NCI-H2029 (cell line): ENCODE results near the gene MPPE1.
"Not testable (repeated sequence)": the region's sequence is repeated elsewhere in the genome, so short reads cannot be mapped to it uniquely, and the experiment has no call there.

Source experiments
- DNase-seq: peaks from one replicate; lab custom pipeline; 2025; lab: John Stamatoyannopoulos, UW

MPPE1 gene

GRCh38 chr18:11925800-11926481 lies 17.8 kb upstream of the MPPE1 start:
- no peak for DNase-seq

GRCh38 chr18:11923450-11923849 lies 15.3 kb upstream of the MPPE1 start:
- no peak for DNase-seq

GRCh38 chr18:11919522-11919921 lies 11.4 kb upstream of the MPPE1 start:
- DNase-seq, result not testable (repeated sequence)

- DNase-seq, result not testable (repeated sequence)
Measured at GRCh38 chr18:11916880-11917279, 8.8 kb upstream of the MPPE1 start.

GRCh38 chr18:11909591-11910026 lies 1.5 kb upstream of the MPPE1 start:
- peak; percentile 33 for DNase-seq

GRCh38 chr18:11909061-11909455 lies 941 bp upstream of the MPPE1 start:
- DNase-seq, result no peak

GRCh38 chr18:11906926-11907874 lies 917 bp downstream of the MPPE1 start:
- no peak for DNase-seq

GRCh38 chr18:11906176-11906575 lies 1.9 kb downstream of the MPPE1 start:
- no peak for DNase-seq

GRCh38 chr18:11905613-11906012 lies 2.5 kb downstream of the MPPE1 start:
- no peak for DNase-seq

- DNase-seq, result no peak
Measured at GRCh38 chr18:11902522-11903292, 5.4 kb downstream of the MPPE1 start.

- no peak for DNase-seq
Measured at GRCh38 chr18:11901826-11902438, 6.2 kb downstream of the MPPE1 start.

GRCh38 chr18:11899063-11899462 lies 9.1 kb downstream of the MPPE1 start:
- no peak for DNase-seq

- no peak for DNase-seq
Measured at GRCh38 chr18:11897781-11898180, 10.3 kb downstream of the MPPE1 start.

GRCh38 chr18:11892438-11892837 lies 15.7 kb downstream of the MPPE1 start:
- not testable (repeated sequence) for DNase-seq

GRCh38 chr18:11891737-11892136 lies 16.4 kb downstream of the MPPE1 start:
- no peak for DNase-seq

GRCh38 chr18:11889284-11889683 lies 18.8 kb downstream of the MPPE1 start:
- no peak for DNase-seq

- DNase-seq, result no peak
Measured at GRCh38 chr18:11888726-11889125, 19.4 kb downstream of the MPPE1 start.

- no peak for DNase-seq
Measured at GRCh38 chr18:11887328-11888128, 20.6 kb downstream of the MPPE1 start.

GRCh38 chr18:11886577-11887110 lies 21.5 kb downstream of the MPPE1 start:
- no peak for DNase-seq

- DNase-seq, result no peak
Measured at GRCh38 chr18:11885278-11885947, 22.7 kb downstream of the MPPE1 start.
